Nephron (organoid): Measurements from ENCODE around the gene ATMIN.

Source experiments
- H3K27ac Mint-ChIP-seq, 3 experiments: 2 replicates each; pipeline ENCODE4 v1.8.0; 2020; ENCODE audit warnings: mixed read lengths in 3 of 3, mild to moderate bottlenecking in 2 of 3, moderate library complexity in 1 of 3
- H3K27me3 Mint-ChIP-seq: 2 replicates; pipeline ENCODE4 v1.8.0; 2021; ENCODE audit warnings: low read depth, mild to moderate bottlenecking, moderate library complexity, mixed read lengths
- H3K36me3 Mint-ChIP-seq: 2 replicates; pipeline ENCODE4 v1.8.0; 2020; ENCODE audit warnings: low read depth, mixed read lengths
- H3K4me1 Mint-ChIP-seq: 2 replicates; pipeline ENCODE4 v1.8.0; 2020; ENCODE audit warnings: mixed read lengths
- H3K4me3 Mint-ChIP-seq, 3 experiments: 2 replicates each; pipeline ENCODE4 v1.8.0; 2020; ENCODE audit warnings: mild to moderate bottlenecking in 3 of 3, mixed read lengths in 3 of 3, moderate library complexity in 2 of 3
- H3K9me3 Mint-ChIP-seq: 2 replicates; pipeline ENCODE4 v1.8.0; 2020; ENCODE audit warnings: mixed read lengths
- CTCF ChIP-seq, 3 experiments: fragments of 200-600 bp; sonication (generic); IDR thresholded peaks; one replicate each; pipeline ENCODE4 v1.5.0; 2021; ENCODE audit warnings: antibody characterized with exemption in 3 of 3; ENCODE audit not compliant: unreplicated experiment in 3 of 3

ATMIN gene

GRCh38 chr16:81077076-81077940, 41.7 kb downstream of the ATMIN start, which contains the start of gene C16orf46:
TSS of gene C16orf46 (minus strand) at chr16:81077238. CDS start at chr16:81063955, 13,283 bp downstream.
- peaks cover 3% of the 10 kb centered on the region for H3K36me3 Mint-ChIP-seq
- no peaks in the 10 kb centered on the region for H3K9me3 Mint-ChIP-seq
- no peaks in the 10 kb centered on the region for H3K27me3 Mint-ChIP-seq
- peak within 1 kb of the TSS in 2 of 3 experiments; percentile 55 to 64 for H3K4me3 Mint-ChIP-seq
- H3K4me1 Mint-ChIP-seq, result no peaks in the 10 kb centered on the region
- H3K27ac Mint-ChIP-seq, result peak within 1 kb of the TSS in 1 of 3 experiments; percentile 39
- no peak for TF ChIP-seq CTCF (IDR thresholded peaks at IDR 0.05; ENCODE audit: unreplicated experiment in 3 of 3)

GRCh38 chr16:81080233-81080632, 44.6 kb downstream of the ATMIN start:
- Mint-ChIP-seq H3K27me3 (no peaks in the 10 kb centered on the region), H3K4me3 (peak overlapping the region; percentile 16 to 63 (median 60)), H3K27ac (peak overlapping the region in 2 of 3 experiments; percentile 28 to 30), H3K9me3 (no peaks in the 10 kb centered on the region), H3K4me1 (no peaks in the 10 kb centered on the region), H3K36me3 (peaks cover 3% of the 10 kb centered on the region)
- no peak for TF ChIP-seq CTCF (IDR thresholded peaks at IDR 0.05; ENCODE audit: unreplicated experiment in 3 of 3)

GRCh38 chr16:81081014-81081413, 45.4 kb downstream of the ATMIN start:
- H3K27ac Mint-ChIP-seq, result no peak overlapping the region
- H3K4me3 Mint-ChIP-seq, result no peak overlapping the region
- no peaks in the 10 kb centered on the region for H3K4me1 Mint-ChIP-seq
- no peaks in the 10 kb centered on the region for H3K27me3 Mint-ChIP-seq
- peaks cover 3% of the 10 kb centered on the region for H3K36me3 Mint-ChIP-seq
- no peak for TF ChIP-seq CTCF (IDR thresholded peaks at IDR 0.05; ENCODE audit: unreplicated experiment in 3 of 3)
- no peaks in the 10 kb centered on the region for H3K9me3 Mint-ChIP-seq

- TF ChIP-seq CTCF (IDR thresholded peaks at IDR 0.05; ENCODE audit: unreplicated experiment in 3 of 3), result no peak
- peaks cover 5% of the 10 kb centered on the region for H3K4me1 Mint-ChIP-seq
- no peak overlapping the region for H3K4me3 Mint-ChIP-seq
- peaks cover 24% of the 10 kb centered on the region for H3K36me3 Mint-ChIP-seq
- H3K9me3 Mint-ChIP-seq, result no peaks in the 10 kb centered on the region
- H3K27ac Mint-ChIP-seq, result no peak overlapping the region
- no peaks in the 10 kb centered on the region for H3K27me3 Mint-ChIP-seq
Observed at GRCh38 chr16:81088836-81089235, 53.2 kb downstream of the ATMIN start.

- Mint-ChIP-seq H3K4me1 (peaks cover 21% of the 10 kb centered on the region), H3K4me3 (peak overlapping the region; percentile 81 to 87 (median 84)), H3K9me3 (no peaks in the 10 kb centered on the region), H3K27ac (peak overlapping the region; percentile 47 to 66 (median 65)), H3K27me3 (no peaks in the 10 kb centered on the region), H3K36me3 (peaks cover 11% of the 10 kb centered on the region)
- TF ChIP-seq CTCF (IDR thresholded peaks at IDR 0.05; ENCODE audit: unreplicated experiment in 3 of 3), result no peak
Observed at GRCh38 chr16:81094771-81095251, 59.2 kb downstream of the ATMIN start.
